Heart left ventricle (tissue), 16 donors: ENCODE results near the gene OLA1. TPM values are rescaled to one million over a fixed set of nuclear protein-coding genes. Genes with fewer than 3 reads are reported as not detected.

ENCODE experiments used
- ATAC-seq, 4 donors: fragments of 200-7000 bp; cut with Tn5 transposase; one replicate each; pipeline ENCODE4 v1.9.1; 2020 to 2022; ENCODE audit warnings: moderate library complexity in 4 of 4, mild to moderate bottlenecking in 3 of 4, moderate number of reproducible peaks in 1 of 4
- DNase-seq, 5 donors: peaks; one replicate each; pipeline ENCODE4 v3.0.0-alpha.2; 2020
- H3K27ac ChIP-seq, 12 donors: fragments of 200-600 bp; sonication (generic) in 4 of 12; one replicate each; pipeline versions ENCODE4 v1.5.0 to v1.8.0; 2016 to 2022; ENCODE audit warnings: mild to moderate bottlenecking in 2 of 12
- H3K27me3 ChIP-seq, 9 donors: fragments of 200-600 bp; sonication (generic) in 2 of 9; one replicate each; pipeline versions ENCODE4 v1.5.1 to v1.8.0; 2016 to 2022; ENCODE audit warnings: mild to moderate bottlenecking in 3 of 9
- H3K36me3 ChIP-seq, 9 donors: fragments of 200-600 bp; sonication (generic) in 2 of 9; one replicate each; pipeline versions ENCODE4 v1.5.0 to v1.8.0; 2018 to 2022; ENCODE audit warnings: mild to moderate bottlenecking in 2 of 9
- H3K4me1 ChIP-seq, 12 donors: fragments of 200-600 bp; sonication (generic) in 4 of 12; one replicate each; pipeline versions ENCODE4 v1.5.0 to v1.8.0; 2016 to 2022; ENCODE audit warnings: mild to moderate bottlenecking in 3 of 12
- H3K4me3 ChIP-seq, 12 donors: fragments of 200-600 bp; sonication (generic) in 4 of 12; one replicate each; pipeline versions ENCODE4 v1.5.0 to v1.8.0; 2017 to 2022; ENCODE audit warnings: mild to moderate bottlenecking in 9 of 12, moderate library complexity in 4 of 12
- H3K9me3 ChIP-seq, 12 donors: fragments of 200-600 bp; sonication (generic) in 4 of 12; one replicate each; pipeline versions ENCODE4 v1.5.0 to v1.8.0; 2016 to 2022; ENCODE audit warnings: mild to moderate bottlenecking in 1 of 12
- POLR2A ChIP-seq, 2 donors: fragments of 450-650 bp; IDR thresholded peaks; one replicate each; pipeline ENCODE4 v1.6.1; 2017; ENCODE audit warnings: antibody characterized with exemption in 2 of 2, mild to moderate bottlenecking in 2 of 2, moderate library complexity in 2 of 2
- WGBS, 4 donors: extraction: QIAGEN DNeasy Blood & Tissue Kit in 2 of 4; methylation state at CpG; one replicate each; pipeline versions ENCODE4 v1.1.5 to v1.1.7; 2013 to 2018; 5-methylcytosine and 5-hydroxymethylcytosine counted together
- intact Hi-C, 10 donors: fragments of 100-400 bp; cut with DNase I; formaldehyde crosslinking; loops; one replicate each; pipeline versions ENCODE4 v1.11.1 to v1.14.2; 2022
- polyA plus RNA-seq, 2 donors: library from polyadenylated mRNA; stranded (reverse); fragments of 200-250 nt; gene quantifications; one replicate each; pipeline ENCODE4 v1.2.3, GENCODE V29; 2013
- total RNA-seq, 9 donors: library from RNA; depleted of rRNA in 2 of 9; stranded (reverse); fragments of >200 nt in 2 of 9; fragmentation: NEBNext Ultra II Directional in 3 of 9; extraction: Animal tissue kit (Norgen Biotek cat#: 25700) in 3 of 9; gene quantifications; one replicate each; pipeline versions ENCODE4 v1.1.0 to v1.2.4, GENCODE V29; 2016 to 2023
- TF ChIP-seq, protein P1 (sequence below), 12 donors: fragments of 200-600 bp; sonication (generic) in 4 of 12; IDR thresholded peaks; one replicate each; pipeline versions ENCODE4 v1.5.0 to v1.8.0; 2018 to 2022; ENCODE audit warnings: antibody characterized with exemption in 12 of 12, mild to moderate bottlenecking in 5 of 12
- donor health status: ischemic (EF 13 %, LVEDD 7.1; RV severe dilation, severe dysfunction).
- donor health status: healthy with polysubstance abuse.
- donor health status: DM: no; HTN: yes; CAD: no.
- donor health status: DM: no; HTN: no; CAD: no.
- donor health status: ischemic (EF 25% LVEDD 6.9; RV normal size, moderate dysfunction).
- donor health status: ischemic (EF 25% LVEDD 5.7; RV mildly dilated, moderate dysfunction).
- donor health status: healthy.
- donor health status: DM: yes; HTN: yes; CAD: no.
- donor health status: ischemic (EF 35%, LVEDD 5.7; RV mildly dilated, moderate dysfunction).
- donor health status: nonischemic (EF 11% LVEDD 7.7; RV severe dilation, severe dysfunction).
- donor health status: DM: yes; HTN: yes; CAD: no.
- donor health status: PGD.
- donor health status: ischemic (EF 29% LVEDD 5.4; RV normal size, mild dysfunction).
- donor health status: nonischemic (EF 23%, LVEDD 6.1; RV moderate dilation, normal function).

Gene OLA1
- total and polyA plus RNA-seq, 11 donors, result 41.5 to 91.7 (median 72.5) TPM

DNA sequence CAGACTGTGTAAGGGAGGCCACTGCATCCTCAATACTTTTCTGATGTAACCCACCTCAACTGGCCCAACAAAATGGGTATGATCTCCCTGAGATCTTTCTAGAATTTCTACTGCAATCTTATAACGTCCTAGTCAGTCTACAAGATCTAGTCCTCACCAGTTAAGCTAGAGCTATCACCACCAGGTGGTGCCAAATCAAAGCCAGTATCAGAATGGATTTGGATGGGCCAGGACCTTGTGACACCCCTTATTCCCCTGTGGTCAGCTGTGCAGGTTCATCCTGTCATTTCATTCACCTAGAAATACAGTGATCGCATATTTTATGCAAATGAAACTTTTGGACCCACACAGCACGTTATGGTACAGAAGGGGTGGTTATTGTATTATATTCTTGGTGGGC is 90.3 kb downstream of the OLA1 start:
- H3K9me3 ChIP-seq, result no peaks in the 10 kb centered on the region
- H3K4me3 ChIP-seq, result no peak overlapping the region
- DNase-seq (no peak), ATAC-seq (no peak)
- intact Hi-C loops, result loop anchor here in 8 of 10 donors (5.0 to 10.0 kb wide), 2 partner anchors 184 to 187 kb away; no protein-coding TSS in a partner anchor
- H3K4me1 ChIP-seq, result peaks cover 0 to 16% (median 2%) of the 10 kb centered on the region in 12 donors
- H3K27ac ChIP-seq, result no peak overlapping the region
- H3K36me3 ChIP-seq, result no peaks in the 10 kb centered on the region
- H3K27me3 ChIP-seq, result no peaks in the 10 kb centered on the region
- no peak for TF ChIP-seq POLR2A (IDR thresholded peaks at IDR 0.05)
- TF ChIP-seq, protein P1, sequence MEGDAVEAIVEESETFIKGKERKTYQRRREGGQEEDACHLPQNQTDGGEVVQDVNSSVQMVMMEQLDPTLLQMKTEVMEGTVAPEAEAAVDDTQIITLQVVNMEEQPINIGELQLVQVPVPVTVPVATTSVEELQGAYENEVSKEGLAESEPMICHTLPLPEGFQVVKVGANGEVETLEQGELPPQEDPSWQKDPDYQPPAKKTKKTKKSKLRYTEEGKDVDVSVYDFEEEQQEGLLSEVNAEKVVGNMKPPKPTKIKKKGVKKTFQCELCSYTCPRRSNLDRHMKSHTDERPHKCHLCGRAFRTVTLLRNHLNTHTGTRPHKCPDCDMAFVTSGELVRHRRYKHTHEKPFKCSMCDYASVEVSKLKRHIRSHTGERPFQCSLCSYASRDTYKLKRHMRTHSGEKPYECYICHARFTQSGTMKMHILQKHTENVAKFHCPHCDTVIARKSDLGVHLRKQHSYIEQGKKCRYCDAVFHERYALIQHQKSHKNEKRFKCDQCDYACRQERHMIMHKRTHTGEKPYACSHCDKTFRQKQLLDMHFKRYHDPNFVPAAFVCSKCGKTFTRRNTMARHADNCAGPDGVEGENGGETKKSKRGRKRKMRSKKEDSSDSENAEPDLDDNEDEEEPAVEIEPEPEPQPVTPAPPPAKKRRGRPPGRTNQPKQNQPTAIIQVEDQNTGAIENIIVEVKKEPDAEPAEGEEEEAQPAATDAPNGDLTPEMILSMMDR (IDR thresholded peaks at IDR 0.05), result peak; percentile 17 to 55 (median 34)
- 69 to 84% (median 71%) methylated on average over 3 of the region's 3 CpGs for WGBS, 4 donors

DNA sequence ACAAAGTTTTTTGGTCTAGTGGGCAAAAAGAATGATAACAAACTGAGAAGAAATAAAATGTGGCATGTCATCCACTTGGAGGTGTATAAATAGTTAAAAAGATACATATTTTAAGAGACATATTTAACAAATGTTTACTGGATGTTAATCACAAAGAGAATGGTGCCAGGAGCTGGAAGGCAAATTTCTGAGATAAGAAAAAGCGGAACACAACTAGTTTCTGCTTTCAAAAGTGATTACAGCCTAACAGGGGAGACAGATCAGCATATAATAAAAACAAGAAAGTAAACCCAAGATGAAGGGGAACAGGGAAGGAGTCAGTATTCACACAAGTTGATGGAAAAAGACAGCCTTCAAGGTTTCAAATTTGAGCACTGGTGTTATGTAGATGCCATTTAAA is 91.3 kb downstream of the OLA1 start:
- intact Hi-C loops, result loop anchor here in 8 of 10 donors (5.0 to 10.0 kb wide), 2 partner anchors 185 to 188 kb away; no protein-coding TSS in a partner anchor
- TF ChIP-seq POLR2A (IDR thresholded peaks at IDR 0.05), result no peak
- TF ChIP-seq, protein P1 (IDR thresholded peaks at IDR 0.05), result no peak
- no peak overlapping the region for H3K4me3 ChIP-seq
- no peaks in the 10 kb centered on the region for H3K36me3 ChIP-seq
- H3K27ac ChIP-seq, result no peak overlapping the region
- H3K9me3 ChIP-seq, result no peaks in the 10 kb centered on the region
- peaks cover 0 to 18% (median 2%) of the 10 kb centered on the region in 12 donors for H3K4me1 ChIP-seq
- WGBS, 4 donors, result 77 to 88% (median 83%) methylated on average over 1 of the region's 1 CpG
- DNase-seq (no peak), ATAC-seq (no peak)
- no peaks in the 10 kb centered on the region for H3K27me3 ChIP-seq

DNA sequence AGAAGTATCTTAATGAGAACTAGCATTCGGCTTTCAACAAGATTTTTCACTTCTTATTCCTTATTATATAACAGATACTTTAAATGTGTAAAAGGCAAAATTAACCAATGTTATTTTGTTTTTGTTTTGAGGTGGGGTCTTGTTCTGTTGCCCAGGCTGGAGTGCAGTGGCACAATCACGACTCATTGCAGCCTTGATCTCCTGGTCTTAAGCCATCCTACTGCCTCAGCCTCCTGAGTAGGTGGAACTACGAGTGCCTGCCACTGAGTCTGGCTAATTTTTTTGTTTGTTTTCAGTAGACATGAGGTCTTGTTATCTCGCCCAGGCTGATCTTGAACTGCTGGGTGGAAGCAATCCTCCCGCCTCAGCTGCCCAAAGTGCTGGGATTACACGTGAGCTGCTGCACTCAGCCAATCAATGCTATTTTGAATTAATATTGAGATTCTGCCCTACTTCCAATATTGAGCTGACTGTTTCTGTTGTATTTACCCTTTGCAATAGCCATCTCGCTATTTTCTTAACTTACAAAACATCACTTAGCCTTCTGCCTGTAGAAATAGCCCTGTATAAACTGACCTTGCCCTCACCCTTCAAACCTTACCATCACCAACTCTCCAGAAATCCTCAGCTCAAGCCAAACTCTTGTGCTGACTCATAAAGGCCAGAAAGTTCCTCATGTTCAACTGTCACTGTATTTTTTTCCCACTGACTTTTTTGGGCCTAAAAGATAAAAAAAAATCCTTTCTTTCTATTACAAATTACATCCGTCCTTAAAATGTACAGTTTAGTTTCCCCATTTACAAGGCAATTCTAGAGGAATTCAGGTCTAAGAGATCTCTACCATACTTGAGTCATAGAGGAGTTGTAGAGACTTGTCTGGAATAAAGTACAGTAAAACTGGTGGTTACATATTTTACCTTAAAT is 94.3 kb downstream of the OLA1 start:
- no peak overlapping the region for H3K4me3 ChIP-seq
- H3K27ac ChIP-seq, result no peak overlapping the region
- H3K36me3 ChIP-seq, result no peaks in the 10 kb centered on the region
- ATAC-seq (peak in 1 of 4 donors; percentile 53), DNase-seq (no peak)
- peaks cover 0 to 18% (median 2%) of the 10 kb centered on the region in 12 donors for H3K4me1 ChIP-seq
- 81 to 92% (median 85%) methylated on average over 8 of the region's 8 CpGs for WGBS, 4 donors
- intact Hi-C loops, result loop anchor here in 2 of 10 donors (10.0 kb wide), 1 partner anchor 191 kb away; no protein-coding TSS in a partner anchor
- no peaks in the 10 kb centered on the region for H3K27me3 ChIP-seq
- no peak for TF ChIP-seq POLR2A (IDR thresholded peaks at IDR 0.05)
- TF ChIP-seq, protein P1 (IDR thresholded peaks at IDR 0.05), result no peak
- no peaks in the 10 kb centered on the region for H3K9me3 ChIP-seq

DNA sequence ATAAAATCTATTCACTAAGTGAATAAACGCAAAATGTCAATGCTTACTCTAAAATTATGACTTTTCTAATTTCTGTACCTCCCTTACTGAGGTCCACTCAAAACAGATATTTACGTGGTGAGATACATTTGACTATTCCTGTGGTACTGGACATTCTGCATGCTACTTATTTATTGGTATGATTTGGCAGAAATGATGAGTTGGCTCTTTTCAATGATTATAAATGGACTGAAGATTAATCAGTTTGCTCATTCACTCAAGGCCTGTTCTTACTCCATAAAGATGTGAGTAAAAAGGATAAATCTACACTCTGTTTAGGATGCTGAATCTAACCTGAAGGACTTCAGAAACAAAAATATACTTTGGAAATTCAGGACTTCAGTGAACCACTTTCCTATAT is 98.8 kb downstream of the OLA1 start:
- H3K9me3 ChIP-seq, result no peaks in the 10 kb centered on the region
- DNase-seq (no peak), ATAC-seq (no peak)
- no peaks in the 10 kb centered on the region for H3K36me3 ChIP-seq
- no peak overlapping the region for H3K27ac ChIP-seq
- H3K4me3 ChIP-seq, result no peak overlapping the region
- 95 to 98% (median 97%) methylated on average over 2 of the region's 2 CpGs for WGBS, 4 donors
- no peaks in the 10 kb centered on the region for H3K27me3 ChIP-seq
- H3K4me1 ChIP-seq, result peaks cover 0 to 19% (median 2%) of the 10 kb centered on the region in 12 donors
- TF ChIP-seq POLR2A (IDR thresholded peaks at IDR 0.05), result no peak
- TF ChIP-seq, protein P1 (IDR thresholded peaks at IDR 0.05), result no peak
- intact Hi-C loops, result no loop called here
